ENCODE measurements around the gene ZFP36L1.

- peak in 2 of 6 experiments; percentile 12 to 27 for TF ChIP-seq CTCF (IDR thresholded peaks at IDR 0.05)
- TF ChIP-seq POLR2A (IDR thresholded peaks at IDR 0.05): no peak
Measured at GRCh38 chr14:68775614-68776126, 17.2 kb downstream of the ZFP36L1 start.

All from Peyer's patch (tissue), 4 donors.